GM21576 (cell line): ENCODE measurements around the gene LRIG2.
A peak's percentile ranks its signal among the peaks of the same experiment; 100 is the strongest.
"Not testable (repeated sequence)": the region's sequence is repeated elsewhere in the genome, so short reads cannot be mapped to it uniquely, and the experiment has no call there.

Experiments used
- ATAC-seq: cut with Tn5 transposase; IDR thresholded peaks from one replicate; pipeline ENCODE4 v1.9.1; 2021; ENCODE audit warnings: mild to moderate bottlenecking, moderate library complexity; ENCODE audit not compliant: unreplicated experiment

The LRIG2 gene, protein sequence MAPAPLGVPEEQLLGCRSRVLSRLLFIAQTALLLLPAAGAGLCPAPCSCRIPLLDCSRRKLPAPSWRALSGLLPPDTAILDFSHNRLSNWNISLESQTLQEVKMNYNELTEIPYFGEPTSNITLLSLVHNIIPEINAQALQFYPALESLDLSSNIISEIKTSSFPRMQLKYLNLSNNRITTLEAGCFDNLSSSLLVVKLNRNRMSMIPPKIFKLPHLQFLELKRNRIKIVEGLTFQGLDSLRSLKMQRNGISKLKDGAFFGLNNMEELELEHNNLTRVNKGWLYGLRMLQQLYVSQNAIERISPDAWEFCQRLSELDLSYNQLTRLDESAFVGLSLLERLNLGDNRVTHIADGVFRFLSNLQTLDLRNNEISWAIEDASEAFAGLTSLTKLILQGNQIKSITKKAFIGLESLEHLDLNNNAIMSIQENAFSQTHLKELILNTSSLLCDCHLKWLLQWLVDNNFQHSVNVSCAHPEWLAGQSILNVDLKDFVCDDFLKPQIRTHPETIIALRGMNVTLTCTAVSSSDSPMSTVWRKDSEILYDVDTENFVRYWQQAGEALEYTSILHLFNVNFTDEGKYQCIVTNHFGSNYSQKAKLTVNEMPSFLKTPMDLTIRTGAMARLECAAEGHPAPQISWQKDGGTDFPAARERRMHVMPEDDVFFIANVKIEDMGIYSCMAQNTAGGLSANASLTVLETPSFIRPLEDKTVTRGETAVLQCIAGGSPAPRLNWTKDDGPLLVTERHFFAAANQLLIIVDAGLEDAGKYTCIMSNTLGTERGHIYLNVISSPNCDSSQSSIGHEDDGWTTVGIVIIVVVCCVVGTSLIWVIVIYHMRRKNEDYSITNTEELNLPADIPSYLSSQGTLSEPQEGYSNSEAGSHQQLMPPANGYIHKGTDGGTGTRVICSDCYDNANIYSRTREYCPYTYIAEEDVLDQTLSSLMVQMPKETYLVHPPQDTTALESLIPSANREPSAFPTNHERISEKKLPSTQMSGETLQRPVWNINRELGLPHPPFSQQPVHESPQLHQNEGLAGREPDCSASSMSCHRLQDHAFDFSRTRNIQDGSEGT

DNA sequence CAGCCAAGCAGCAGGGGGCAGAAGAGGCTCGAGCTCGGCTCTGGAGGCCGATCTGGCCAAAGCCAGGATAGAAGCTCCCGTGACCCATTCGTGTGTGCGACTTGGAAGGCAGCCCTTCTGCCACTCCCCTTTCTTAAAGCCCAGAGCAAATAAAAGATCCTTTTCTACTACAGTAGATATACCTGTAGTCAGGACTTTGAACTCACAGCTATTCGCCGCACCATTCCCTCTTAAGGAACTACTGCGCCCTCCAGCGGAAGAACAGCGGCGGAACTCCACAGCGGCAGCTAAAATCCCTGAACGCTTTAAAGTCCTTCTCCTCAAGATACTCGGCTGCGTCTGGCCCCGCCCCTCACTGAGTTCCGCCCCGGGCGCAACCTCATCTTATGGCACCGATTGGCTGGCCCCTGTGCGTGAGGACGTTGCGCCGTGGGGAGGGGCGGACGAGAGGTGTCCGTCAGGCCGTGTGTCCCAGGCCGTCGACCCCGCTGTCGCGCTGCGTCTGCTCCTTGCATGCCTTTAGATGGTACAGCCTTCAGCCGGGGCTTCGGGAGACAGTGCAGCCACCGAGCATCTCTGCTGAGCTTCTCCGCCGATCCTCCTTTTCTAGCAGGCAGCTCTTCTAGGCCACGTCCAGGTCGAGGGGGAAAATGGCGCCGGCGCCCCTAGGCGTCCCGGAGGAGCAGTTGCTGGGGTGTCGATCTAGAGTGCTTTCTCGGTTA, at the start of gene LRIG2:
Gene LRIG2, plus strand, starts transcription at position 442 of the 722 bp plus-strand sequence. Its CDS starts 209 bp downstream, at position 651.
- ATAC-seq, result peak; percentile 96

DNA sequence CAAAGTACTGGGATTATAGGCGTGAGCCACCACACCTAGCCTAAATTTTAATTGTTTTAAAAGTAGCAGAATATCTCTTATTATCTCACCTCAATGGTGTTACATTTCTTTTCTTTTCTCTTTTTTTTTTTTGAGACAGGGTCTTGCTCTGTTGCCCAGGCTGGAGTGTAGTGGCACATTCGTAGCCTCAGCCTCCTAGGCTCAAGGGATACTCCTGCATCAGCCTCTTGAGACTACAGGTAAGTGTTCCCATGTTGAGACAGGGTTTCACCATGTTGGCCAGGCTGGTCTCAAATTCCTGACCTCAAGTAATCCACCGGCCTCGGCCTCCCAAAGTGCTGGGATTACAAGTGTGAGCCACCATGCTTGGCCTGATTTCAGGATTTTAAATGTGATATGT, 49.7 kb upstream of the LRIG2 start:
- not testable (repeated sequence) for ATAC-seq

DNA sequence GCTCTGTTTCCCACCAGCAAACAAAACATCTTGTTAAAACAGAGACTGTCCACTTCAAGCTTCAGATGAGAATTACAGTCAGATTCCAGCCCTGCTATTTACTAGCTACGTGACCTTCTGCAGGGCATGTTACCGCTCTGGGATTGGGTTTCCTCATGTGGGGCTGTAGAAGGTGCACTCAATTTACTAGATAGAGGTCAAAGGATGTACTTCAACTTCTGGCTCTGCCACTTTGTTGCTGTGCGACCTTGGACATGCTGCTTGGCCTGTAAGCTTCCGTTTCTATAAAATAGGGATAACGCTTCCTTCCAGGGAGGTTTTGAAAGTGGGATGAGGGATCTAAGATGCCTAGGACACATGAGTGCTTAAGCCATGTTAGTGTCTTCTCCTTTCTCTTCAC, 46.0 kb upstream of the LRIG2 start:
- ATAC-seq, result no peak

DNA sequence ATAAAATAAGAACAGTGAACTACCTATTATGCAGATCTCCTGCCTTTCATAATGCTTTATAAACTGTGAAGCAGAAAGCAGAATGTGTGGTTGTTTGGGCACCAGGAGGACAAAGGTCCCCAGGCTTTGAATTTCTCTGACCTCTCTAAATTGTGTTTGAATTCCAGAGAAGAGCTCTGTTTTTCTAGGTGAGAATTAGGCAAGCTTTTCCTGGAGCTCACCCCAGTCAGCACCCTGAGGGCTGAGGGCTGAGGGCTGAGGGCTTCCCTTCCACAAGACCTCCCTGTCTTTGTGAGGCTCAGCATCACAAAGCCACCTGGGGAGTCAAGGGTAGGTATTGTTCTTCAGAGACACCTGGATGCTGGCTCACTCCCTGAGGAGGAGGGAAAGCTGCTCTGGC, 45.5 kb upstream of the LRIG2 start:
- ATAC-seq, result no peak

DNA sequence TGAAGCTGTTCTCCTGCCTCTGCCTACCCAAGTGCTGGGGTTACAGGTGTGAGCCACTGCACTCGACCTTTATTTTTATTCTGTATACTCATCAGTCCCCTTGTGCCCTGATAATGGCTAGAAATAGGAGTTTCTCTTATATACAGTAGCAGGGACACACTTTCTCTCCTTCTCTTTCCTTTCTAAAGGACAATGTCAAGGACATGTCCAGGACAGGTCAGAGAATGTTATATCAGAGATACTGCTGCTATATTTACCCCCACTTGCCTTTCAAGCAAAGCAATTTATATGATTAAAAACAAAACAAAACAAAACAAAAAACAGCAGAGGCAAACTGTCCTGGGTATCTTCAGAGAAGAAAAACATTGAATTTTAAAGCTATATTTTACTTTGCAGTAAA, 43.2 kb upstream of the LRIG2 start:
- no peak for ATAC-seq

DNA sequence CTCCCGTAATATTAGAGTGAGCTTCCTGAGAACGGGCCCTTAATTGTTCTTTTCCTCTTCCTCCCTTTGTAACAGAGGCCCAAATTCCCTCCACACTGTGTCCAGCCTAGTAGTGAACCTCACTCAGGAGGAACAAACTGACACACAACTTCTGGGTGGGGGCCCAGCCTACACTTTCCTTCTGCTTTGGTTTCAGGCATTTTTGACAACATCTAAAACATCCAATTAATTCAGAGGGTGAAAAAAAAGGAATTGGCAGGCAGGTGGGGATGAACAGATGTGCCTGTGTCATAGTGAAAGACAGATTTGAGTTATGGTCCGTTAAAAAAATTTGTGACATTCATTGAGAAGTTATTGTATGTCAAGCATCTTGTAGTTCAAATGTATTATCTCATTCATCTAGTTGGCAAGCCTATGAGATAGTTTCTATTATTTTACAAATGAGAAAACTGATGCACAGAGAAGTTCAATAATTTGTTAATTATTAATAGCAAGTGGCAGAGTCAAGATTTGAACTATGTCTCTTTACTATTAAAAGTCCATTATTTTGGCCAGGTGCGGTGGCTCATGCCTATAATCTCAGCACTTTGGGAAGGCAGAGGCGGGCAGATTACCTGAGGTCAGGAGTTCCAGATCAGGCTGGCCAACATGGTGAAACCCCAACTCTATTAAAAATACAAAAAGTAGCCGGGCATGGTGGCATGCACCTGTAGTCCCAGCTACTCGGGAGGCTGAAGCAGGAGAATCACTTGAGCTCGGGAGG, 41.6 kb upstream of the LRIG2 start:
- ATAC-seq, result no peak

DNA sequence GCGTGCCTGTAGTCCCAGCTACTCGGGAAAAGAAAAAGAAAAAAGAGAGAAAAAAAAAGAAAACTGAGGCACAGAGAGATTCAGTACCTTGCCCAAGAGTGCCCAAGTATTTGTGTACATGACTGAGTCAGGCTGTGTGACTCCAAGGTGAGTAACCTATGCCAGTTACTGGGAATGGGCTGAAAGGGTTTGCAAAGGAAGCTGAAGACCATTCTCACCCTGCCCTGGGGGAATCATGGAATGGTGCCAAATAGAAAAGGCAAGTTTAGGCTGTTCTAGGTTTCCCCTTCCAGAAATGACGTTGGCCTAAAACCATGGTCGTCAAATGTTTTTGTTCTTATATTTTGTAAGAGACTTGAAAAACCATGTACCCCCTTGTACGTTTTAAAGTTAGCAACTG, 37.9 kb upstream of the LRIG2 start:
- ATAC-seq, result no peak

DNA sequence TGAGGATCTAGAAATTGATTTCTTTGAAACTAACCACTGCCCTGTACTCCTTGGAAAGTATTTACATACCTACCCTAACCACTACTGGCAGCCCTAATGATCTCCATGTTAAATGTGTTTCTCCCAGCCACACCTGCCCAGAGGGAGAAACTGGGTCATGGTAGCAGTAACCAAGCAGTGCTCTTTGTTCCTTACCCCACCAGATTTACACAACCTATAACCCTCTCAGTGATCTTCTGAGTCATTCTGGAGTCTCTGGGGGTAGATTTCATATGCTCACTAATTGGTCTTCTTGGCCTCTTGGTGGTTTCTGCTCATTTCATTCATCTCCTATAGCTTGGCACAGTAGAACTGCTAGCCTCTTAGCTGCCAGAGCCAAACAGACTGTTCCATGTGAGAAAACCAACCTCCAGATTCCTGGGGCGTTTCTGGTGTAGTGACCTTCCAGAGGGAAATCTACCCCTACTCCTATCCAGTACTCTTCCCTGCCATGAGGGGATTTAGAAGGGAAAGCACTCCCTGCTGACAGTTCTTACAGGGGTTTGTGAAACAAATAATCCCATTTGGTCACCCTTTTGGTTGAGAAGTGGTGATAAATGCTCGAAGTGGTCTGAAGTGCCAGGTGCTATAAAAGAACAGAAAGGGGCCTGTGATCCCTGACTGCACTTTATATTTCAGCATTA, 36.2 kb upstream of the LRIG2 start:
- no peak for ATAC-seq

DNA sequence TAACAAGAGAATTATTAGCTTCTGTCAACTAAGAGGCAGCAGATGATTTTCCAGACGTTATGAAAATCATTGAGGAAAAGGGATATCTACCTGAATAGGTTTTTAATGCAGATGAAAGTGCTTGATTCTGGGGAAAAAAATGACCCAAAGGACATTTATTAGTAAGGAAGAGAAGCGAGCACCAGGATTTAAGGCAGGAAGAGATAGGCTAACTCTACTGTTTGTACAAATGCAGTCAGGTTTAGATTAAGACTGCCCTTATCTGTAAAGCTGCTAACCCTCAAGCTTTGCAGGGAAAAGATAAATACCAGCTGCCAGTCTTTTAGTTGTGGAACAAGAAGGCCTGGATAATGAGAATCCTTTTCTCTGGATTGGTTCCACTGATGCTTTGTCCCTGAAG, 33.0 kb upstream of the LRIG2 start:
- no peak for ATAC-seq

DNA sequence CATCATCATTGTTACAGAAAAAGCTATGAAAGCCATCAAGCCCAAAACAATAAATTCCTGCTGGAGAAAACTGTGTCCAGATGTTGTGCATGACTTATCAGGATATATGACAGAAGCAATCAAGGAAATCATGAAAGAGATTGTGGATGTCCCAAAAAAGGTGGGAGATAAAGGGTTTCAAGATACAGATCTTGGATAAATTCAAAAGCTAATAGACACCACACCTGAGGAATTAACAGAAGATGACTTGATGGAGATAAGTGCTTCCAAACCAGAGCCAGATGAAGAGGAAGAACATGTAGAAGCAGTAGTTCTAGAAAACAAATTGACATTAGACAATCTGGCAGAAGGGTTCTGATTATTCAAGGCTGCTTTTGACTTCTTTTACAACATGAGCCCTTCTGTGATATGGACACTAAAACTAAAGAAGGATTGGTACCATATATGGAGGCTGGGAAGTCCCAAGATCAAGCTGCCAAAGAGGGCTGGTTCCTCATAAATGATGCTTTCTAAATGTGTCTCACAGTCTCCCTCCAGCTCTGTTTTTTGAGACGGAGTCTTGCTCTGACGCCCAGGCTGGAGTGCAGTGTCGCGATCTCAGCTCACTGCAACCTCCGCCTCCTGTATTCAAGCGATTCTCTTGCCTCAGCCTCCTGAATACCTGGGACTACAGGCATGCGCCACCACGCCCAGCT, 32.1 kb upstream of the LRIG2 start:
- ATAC-seq, result no peak

DNA sequence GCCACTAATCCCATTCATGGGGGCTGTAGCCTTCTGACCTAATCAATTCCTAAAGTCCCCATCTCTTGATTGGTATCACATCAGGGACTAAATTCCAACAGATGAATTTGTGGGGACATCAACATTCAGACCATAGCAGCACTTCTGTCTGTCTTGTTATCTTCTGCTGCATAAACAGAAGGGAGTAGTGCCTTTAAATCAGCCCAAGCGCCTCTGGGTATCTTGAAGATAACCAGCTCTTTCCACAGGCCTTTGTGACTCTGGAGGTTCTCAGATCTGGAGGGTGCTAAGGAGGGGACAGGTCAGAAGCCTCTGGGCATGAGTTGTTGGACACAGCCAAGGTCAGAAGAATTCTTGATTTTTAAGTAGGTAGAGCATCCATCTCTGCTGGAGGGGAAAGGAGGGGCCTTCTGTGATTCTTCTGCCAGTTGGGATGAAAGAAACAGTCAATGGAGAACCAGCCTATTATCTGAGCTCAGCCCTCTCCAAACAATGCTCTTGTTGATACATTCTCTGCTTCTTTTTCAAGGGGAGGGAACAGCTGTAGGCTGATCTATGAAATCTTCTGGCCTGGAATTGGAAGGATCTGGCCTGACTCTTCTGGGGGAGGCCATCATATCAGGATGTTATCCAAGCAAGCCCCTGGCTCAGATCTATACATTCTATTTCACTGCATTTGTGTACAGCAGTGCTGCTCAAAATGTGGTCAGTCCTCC, 31.3 kb upstream of the LRIG2 start:
- ATAC-seq, result no peak

DNA sequence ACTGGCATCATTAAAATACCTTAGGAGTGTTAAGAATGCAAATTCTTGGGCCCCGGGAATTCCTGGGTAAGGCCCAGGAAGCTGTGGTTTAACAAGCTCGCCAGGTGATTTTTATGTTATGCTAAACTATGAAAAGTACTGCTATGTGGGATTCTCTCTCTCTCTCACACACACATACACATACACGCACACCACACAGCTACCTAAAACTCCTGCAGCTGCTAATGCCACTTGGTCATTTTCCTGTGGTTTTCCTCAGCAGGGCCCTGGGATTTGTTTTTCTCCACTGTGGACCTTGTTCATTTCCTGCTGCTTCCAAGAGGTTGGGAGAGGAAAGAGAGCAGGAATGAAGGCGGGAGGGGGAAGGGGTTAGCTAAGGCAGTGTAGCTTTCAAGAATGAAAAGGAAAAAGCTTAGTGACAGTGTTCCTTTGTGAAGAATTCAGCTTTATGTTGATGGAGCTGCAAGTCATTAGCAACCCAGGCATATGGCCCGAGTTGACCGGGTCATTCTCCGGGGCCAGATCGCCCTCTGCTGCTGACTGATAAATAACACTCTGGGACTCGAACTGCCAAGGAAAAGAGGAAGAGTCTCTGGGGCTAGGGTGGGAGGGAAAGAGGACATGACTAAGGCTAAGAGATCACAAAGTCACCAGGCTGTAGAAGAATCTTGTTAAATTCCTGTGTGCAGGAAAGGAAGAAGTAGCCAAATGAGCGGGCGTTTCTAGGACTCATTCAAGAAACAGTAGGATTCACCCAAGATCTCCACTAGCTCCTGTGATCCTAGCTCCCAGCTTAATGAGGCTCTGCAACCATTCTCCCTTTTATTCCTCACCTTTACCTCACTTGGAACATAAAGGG, 30.5 kb upstream of the LRIG2 start:
- peak; percentile 63 for ATAC-seq

DNA sequence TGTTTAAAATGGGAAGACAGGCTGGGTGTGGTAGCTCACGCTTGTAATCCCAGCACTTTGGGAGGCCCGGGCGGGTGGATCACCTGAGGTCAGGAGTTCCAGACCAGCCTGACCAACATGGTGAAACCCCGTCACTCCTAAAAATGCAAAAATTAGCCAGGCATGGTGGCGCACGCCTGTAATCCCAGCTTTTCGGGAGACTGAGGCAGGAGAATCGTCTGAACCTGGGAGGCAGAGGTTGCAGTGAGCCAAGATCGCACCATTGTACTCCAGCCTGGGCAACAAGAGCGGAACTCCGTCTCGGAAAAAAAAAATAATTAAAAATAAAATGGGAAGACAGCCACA, 29.9 kb upstream of the LRIG2 start:
- ATAC-seq, result not testable (repeated sequence)

DNA sequence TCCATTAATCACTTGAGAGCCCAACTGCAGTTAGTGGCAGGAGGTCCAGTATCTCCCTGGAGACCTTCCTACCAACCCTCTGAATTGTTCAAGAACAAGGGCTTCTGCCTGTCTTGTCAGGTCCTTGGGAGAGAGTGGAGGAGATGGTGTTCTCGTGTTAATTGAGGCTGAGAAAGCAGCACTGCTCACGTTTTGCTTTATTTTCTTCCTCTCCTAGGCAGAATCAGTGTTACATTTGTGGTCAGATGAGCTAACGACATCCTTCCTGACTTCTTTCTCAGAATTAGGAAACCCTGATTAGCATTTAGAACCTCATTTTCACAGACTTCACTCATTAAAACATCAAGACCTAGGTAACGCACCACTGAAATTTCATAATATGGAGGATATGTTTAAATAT, 26.4 kb upstream of the LRIG2 start:
- ATAC-seq, result no peak

DNA sequence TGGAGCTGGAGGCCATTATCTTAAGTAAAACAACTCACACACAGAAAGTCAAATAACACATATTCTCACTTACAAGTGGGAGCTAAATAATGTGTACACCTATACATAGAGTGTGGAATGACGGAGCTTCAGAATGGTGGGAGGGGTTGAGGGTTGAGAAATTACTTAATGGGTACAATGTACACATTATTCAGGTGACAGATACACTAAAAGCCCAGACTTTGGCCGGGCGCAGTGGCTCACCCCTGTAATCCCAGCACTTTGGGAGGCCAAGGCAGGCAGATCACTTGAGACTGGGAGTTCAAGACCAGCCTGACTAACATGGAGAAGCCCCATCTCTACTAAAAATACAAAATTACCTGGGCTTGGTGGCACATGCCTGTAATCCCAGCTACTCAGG, 24.9 kb upstream of the LRIG2 start:
- ATAC-seq, result no peak

DNA sequence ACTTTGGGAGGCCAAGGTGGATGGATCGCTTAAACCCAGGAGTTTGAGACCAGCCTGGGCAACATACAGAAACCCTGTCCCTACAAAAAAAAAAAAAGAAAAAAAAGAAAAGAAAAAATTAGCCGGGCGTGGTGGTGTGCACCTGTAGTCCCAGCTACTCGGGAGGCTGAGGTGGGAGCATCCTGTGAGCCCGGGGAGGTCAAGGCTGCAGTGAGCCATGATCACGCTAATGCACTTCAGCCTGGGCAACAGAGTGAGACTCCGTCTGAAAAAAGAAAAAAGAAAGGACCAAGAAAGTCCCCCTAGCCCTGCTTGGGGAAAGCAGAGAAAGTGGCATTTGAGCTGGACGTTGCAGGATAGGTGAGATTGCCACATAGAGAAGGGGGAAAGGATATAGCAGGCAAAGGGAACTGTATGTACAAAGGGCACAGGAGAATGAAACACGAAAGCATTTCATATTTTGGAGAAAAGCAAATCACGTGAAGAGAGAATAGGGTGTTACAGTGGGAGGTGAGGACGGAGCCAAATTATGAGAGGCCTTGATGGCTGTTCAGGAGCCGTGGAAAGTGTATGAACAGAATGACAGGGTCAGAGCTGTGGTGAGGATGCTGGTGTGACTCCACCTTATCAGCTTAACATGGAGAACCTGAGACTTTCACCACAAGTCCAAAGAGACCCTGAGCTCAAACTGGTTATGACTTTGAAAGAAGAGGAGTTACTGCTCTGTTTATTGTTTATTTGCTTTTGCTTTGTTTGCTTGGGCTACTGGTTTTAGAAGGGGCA, 19.5 kb upstream of the LRIG2 start:
- no peak for ATAC-seq

DNA sequence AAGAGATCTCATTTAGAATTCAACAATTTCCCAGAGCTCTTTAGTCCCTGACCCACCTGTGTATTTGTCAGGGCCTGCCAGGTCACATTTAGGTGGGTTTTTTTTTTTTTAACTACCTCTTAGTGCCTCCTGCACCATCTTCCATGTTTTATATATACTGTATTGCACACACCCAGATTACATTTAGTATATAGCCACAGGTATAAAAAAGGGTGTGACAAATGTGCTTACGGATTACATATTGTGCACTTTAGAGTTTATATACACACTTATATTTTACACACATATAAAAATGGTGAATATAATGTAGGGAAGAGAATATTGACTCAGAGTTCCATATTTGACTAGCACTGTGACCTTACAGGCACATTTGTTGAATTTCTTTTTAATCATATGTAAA, 17.4 kb upstream of the LRIG2 start:
- no peak for ATAC-seq
